ENCODE results near the gene GSKIP.

Gene GSKIP

GRCh38 chr14:96398921-96399320 lies 35.6 kb downstream of the GSKIP start:
- H3K4me3 ChIP-seq (replicated peaks; ENCODE audit: low read depth, low read length) = no peak overlapping the region
- no peak for TF ChIP-seq CTCF (IDR thresholded peaks at IDR 0.05; ENCODE audit: low read depth, low read length, missing control alignments)
- no peak for DNase-seq (ENCODE audit: extremely low read depth, low read depth)

GRCh38 chr14:96399405-96399804 lies 36.1 kb downstream of the GSKIP start:
- H3K4me3 ChIP-seq (replicated peaks; ENCODE audit: low read depth, low read length) = no peak overlapping the region
- no peak for DNase-seq (ENCODE audit: extremely low read depth, low read depth)
- TF ChIP-seq CTCF (IDR thresholded peaks at IDR 0.05; ENCODE audit: low read depth, low read length, missing control alignments) = no peak

- DNase-seq (ENCODE audit: extremely low read depth, low read depth) = no peak
- no peak for TF ChIP-seq CTCF (IDR thresholded peaks at IDR 0.05; ENCODE audit: low read depth, low read length, missing control alignments)
- no peak overlapping the region for H3K4me3 ChIP-seq (replicated peaks; ENCODE audit: low read depth, low read length)
Observed at GRCh38 chr14:96400495-96400894, 37.2 kb downstream of the GSKIP start.

DNA sequence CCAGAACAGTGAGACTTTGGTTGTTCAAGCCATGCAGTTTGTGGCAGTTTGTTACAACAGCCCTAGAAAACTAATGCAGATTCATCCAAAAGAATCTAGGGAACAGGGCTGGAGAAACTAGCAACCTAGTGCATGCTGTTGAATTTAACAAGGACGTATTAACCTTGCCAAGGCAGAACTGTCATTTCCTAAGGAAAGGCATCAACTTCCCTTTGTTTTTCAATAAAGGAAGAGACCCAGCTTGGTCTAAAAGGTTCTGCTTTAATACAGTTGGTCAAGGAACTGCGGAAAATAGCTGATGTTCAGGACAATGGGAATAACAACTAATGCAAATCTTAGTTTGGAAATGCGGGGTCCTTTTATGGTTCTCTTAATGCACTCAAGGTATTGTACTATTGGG lies 40.1 kb downstream of the GSKIP start:
- H3K4me3 ChIP-seq (replicated peaks; ENCODE audit: low read depth, low read length) = no peak overlapping the region
- no peak for DNase-seq (ENCODE audit: extremely low read depth, low read depth)
- TF ChIP-seq CTCF (IDR thresholded peaks at IDR 0.05; ENCODE audit: low read depth, low read length, missing control alignments) = no peak

GRCh38 chr14:96405677-96406076 lies 42.4 kb downstream of the GSKIP start:
- DNase-seq (ENCODE audit: extremely low read depth, low read depth) = no peak
- no peak overlapping the region for H3K4me3 ChIP-seq (replicated peaks; ENCODE audit: low read depth, low read length)
- no peak for TF ChIP-seq CTCF (IDR thresholded peaks at IDR 0.05; ENCODE audit: low read depth, low read length, missing control alignments)

DNA sequence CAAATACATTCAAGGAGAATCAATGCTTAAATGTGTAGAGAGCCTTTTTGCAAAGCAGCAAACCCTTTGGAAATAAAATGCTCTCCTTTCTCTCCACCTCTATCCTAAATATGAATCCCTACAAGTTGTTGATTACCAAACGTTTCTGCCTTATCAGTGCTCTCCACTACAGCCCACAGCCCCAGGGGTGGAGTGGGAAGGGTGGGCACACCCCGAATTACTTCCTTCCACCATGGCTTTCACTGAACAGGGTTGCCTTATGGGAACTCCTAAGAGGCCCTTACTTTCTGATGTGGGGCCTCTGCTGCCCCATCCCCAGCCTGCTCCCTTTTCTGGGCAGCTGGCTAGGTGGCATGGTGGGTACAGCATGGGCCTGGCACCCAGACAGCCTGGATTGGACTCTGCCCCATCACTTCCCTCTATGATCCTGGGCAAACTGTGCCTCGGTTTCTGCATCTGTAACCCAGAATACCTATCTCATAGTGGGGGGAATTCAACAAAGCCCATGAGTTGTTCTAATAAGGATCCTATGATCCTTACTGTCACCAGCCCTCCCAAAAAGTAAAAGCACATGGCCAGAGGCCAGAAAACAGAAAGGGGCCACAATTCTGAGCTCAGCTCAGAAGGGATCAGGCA lies 44.7 kb downstream of the GSKIP start:
- no peak for DNase-seq (ENCODE audit: extremely low read depth, low read depth)
- TF ChIP-seq CTCF (IDR thresholded peaks at IDR 0.05; ENCODE audit: low read depth, low read length, missing control alignments) = no peak
- H3K4me3 ChIP-seq (replicated peaks; ENCODE audit: low read depth, low read length) = no peak overlapping the region

DNA sequence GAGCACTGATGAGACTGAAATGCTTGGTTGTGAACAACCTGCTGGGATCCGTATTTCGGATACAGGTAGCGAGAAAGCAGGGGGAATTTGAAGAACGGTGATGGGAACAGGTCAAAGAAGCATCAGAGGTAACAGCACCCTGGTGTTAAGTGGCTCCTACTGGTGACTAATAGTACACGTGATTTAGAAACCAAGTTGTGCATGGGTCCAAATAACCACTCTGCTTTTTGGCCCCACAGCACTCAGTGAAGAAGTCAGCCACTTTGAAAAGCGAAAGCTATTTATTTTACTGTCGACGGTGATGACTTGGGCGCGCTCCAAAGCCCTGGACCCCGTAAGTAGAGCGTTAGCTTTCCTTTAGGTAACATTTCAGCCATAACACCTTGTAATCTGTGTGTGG lies 45.3 kb downstream of the GSKIP start:
- no peak overlapping the region for H3K4me3 ChIP-seq (replicated peaks; ENCODE audit: low read depth, low read length)
- DNase-seq (ENCODE audit: extremely low read depth, low read depth) = no peak
- no peak for TF ChIP-seq CTCF (IDR thresholded peaks at IDR 0.05; ENCODE audit: low read depth, low read length, missing control alignments)
